Neural crest cell (in vitro differentiated cells): ENCODE measurements around the gene ARHGAP30. TPM values are rescaled to one million over a fixed set of nuclear protein-coding genes. Genes with fewer than 3 reads are reported as not detected.

Experiments
- DNase-seq: peaks from one replicate; pipeline ENCODE4 v3.0.0; 2021; ENCODE audit warnings: low read depth, mixed read lengths, low spot score
- H3K27ac Mint-ChIP-seq: one replicate; pipeline ENCODE4 v1.8.0; 2021; ENCODE audit warnings: mild to moderate bottlenecking, mixed read lengths; ENCODE audit not compliant: unreplicated experiment
- H3K27me3 Mint-ChIP-seq: 2 replicates; pipeline ENCODE4 v1.8.0; 2021; ENCODE audit warnings: low read depth, mild to moderate bottlenecking, mixed read lengths
- H3K36me3 Mint-ChIP-seq: 2 replicates; pipeline ENCODE4 v1.8.0; 2021; ENCODE audit warnings: low read depth, mild to moderate bottlenecking, mixed read lengths
- H3K4me1 Mint-ChIP-seq: 2 replicates; pipeline ENCODE4 v1.8.0; 2021; ENCODE audit warnings: mixed read lengths
- H3K4me3 Mint-ChIP-seq: one replicate; pipeline ENCODE4 v1.8.0; 2021; ENCODE audit warnings: mild to moderate bottlenecking, mixed read lengths
- H3K9me3 Mint-ChIP-seq: 2 replicates; pipeline ENCODE4 v1.8.0; 2021; ENCODE audit warnings: mixed read lengths
- total RNA-seq: library from RNA; stranded (reverse); gene quantifications from 2 replicates; pipeline ENCODE4 v1.2.1, GENCODE V29; 2021
- TF ChIP-seq, protein P1 (sequence below): fragments of 200-600 bp; sonication (generic); conservative IDR thresholded peaks from 2 replicates; pipeline ENCODE4 v1.5.0; 2021; ENCODE audit warnings: antibody characterized with exemption, mild to moderate bottlenecking

ARHGAP30 gene
- total RNA-seq, 1 donor from 2014 or later = not detected

- Mint-ChIP-seq H3K27ac (peak overlapping the region; percentile 90), H3K9me3 (peaks cover 17% of the 10 kb centered on the region), H3K27me3 (peaks cover 18% of the 10 kb centered on the region), H3K36me3 (peaks cover 45% of the 10 kb centered on the region), H3K4me1 (peaks cover 27% of the 10 kb centered on the region), H3K4me3 (peak overlapping the region; percentile 94)
- TF ChIP-seq, protein P1, sequence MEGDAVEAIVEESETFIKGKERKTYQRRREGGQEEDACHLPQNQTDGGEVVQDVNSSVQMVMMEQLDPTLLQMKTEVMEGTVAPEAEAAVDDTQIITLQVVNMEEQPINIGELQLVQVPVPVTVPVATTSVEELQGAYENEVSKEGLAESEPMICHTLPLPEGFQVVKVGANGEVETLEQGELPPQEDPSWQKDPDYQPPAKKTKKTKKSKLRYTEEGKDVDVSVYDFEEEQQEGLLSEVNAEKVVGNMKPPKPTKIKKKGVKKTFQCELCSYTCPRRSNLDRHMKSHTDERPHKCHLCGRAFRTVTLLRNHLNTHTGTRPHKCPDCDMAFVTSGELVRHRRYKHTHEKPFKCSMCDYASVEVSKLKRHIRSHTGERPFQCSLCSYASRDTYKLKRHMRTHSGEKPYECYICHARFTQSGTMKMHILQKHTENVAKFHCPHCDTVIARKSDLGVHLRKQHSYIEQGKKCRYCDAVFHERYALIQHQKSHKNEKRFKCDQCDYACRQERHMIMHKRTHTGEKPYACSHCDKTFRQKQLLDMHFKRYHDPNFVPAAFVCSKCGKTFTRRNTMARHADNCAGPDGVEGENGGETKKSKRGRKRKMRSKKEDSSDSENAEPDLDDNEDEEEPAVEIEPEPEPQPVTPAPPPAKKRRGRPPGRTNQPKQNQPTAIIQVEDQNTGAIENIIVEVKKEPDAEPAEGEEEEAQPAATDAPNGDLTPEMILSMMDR = no peak
- DNase-seq = no peak
Measured at GRCh38 chr1:161044535-161044907, 25.2 kb downstream of the ARHGAP30 start.

- DNase-seq = no peak
- peak overlapping the region; percentile 81 for H3K4me3 Mint-ChIP-seq
- H3K9me3 Mint-ChIP-seq = no peaks in the 10 kb centered on the region
- H3K36me3 Mint-ChIP-seq = peaks cover 19% of the 10 kb centered on the region
- no peaks in the 10 kb centered on the region for H3K27me3 Mint-ChIP-seq
- peaks cover 25% of the 10 kb centered on the region for H3K4me1 Mint-ChIP-seq
- TF ChIP-seq, protein P1 = no peak
- no peak overlapping the region for H3K27ac Mint-ChIP-seq
Measured at GRCh38 chr1:161039546-161039945, 30.1 kb downstream of the ARHGAP30 start.

DNA sequence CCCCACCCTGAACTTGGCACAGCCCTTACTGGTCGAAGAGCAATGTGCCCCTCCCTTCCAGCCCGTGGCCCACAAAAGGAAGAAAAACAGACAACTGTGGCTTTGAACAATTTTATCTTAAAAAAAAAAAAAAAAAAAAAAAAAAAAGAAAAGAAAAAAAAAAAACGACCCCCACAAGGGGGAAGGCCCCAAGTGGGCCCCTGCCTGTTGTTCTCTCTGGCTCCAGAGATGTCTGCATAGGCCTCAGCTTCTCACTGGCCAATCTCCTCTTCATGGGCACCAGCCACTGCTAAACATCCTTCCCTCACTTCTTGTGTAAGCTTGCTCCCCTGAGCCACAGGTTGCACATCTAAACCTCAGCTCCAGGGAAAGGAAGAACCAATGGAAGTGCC lies 30.5 kb downstream of the ARHGAP30 start:
- Mint-ChIP-seq H3K27me3 (no peaks in the 10 kb centered on the region), H3K36me3 (peaks cover 19% of the 10 kb centered on the region), H3K27ac (no peak overlapping the region), H3K9me3 (no peaks in the 10 kb centered on the region), H3K4me1 (peaks cover 21% of the 10 kb centered on the region), H3K4me3 (peak overlapping the region; percentile 81)
- no peak for DNase-seq
- TF ChIP-seq, protein P1 = peak; percentile 4

DNA sequence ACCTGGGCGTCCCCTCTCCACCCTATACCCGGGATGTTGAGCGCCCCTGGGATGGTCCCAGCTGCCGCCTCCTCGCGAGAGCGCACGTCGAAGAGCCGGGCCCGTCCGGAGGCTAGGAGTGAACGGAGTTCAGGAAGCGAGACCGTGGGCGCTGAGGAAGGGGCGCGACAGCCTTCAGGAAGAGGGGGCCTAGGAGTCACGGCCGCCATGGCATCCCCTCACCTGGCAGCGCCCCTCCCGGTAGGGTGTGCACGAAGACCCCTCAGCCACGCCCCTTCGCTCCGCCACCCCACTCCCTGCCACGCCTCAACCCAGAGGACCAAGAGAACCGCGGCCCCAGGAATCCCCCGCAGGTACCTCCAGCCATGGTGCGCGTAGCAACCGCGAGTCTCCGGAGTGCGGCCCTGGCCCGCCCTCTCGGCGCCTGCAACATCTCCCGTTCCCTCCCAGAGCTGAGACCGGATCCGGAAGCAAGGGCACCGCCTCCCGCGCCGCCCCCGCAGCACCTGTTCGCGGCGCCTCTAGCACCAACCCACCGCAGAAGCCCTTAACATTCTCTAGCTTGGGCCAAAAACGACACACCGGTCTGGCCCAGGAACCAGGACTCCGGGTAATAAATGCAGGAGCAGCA lies 31.1 kb downstream of the ARHGAP30 start, which contains the start of gene TSTD1:
TSS of gene TSTD1 (minus strand) at position 442 of the 631 bp plus-strand sequence. CDS start at position 367, 75 bp downstream.
- Mint-ChIP-seq H3K27ac (no peak within 1 kb of the TSS), H3K9me3 (no peaks in the 10 kb centered on the region), H3K27me3 (no peaks in the 10 kb centered on the region), H3K4me3 (peak within 1 kb of the TSS; percentile 81), H3K36me3 (peaks cover 19% of the 10 kb centered on the region), H3K4me1 (peaks cover 20% of the 10 kb centered on the region)
- TF ChIP-seq, protein P1 = peak; percentile 11
- DNase-seq = no peak

GRCh38 chr1:161037661-161038522 lies 31.8 kb downstream of the ARHGAP30 start:
- Mint-ChIP-seq H3K27me3 (no peaks in the 10 kb centered on the region), H3K27ac (no peak overlapping the region), H3K4me1 (peaks cover 19% of the 10 kb centered on the region), H3K36me3 (peaks cover 19% of the 10 kb centered on the region), H3K4me3 (peak overlapping the region; percentile 67), H3K9me3 (no peaks in the 10 kb centered on the region)
- no peak for DNase-seq
- TF ChIP-seq, protein P1 = no peak
